A673 (cell line): ENCODE data around the gene TAF3.

Source experiments
- CTCF ChIP-seq: fragments of 300-800, 200-600 bp; sonication (generic); conservative IDR thresholded peaks from 2 replicates; pipeline ENCODE4 v1.5.1; 2017; ENCODE audit warnings: low read depth, mild to moderate bottlenecking, antibody characterized with exemption, low read length, moderate library complexity, mixed read lengths
- EZH2 ChIP-seq: fragments of 200-600 bp; sonication (generic); IDR thresholded peaks from 2 replicates; pipeline ENCODE4 v1.6.1; 2017; ENCODE audit warnings: borderline replicate concordance, low read depth, mild to moderate bottlenecking, mixed read lengths, antibody characterized with exemption, low read length; ENCODE audit not compliant: poor library complexity, severe bottlenecking

- TF ChIP-seq CTCF (no peak), EZH2 (no peak)
Measured at GRCh38 chr10:8040651-8041050, 222.3 kb downstream of the TAF3 start.
